ENCODE measurements around the gene PNKP. TPM values are rescaled to one million over a fixed set of nuclear protein-coding genes. Genes with fewer than 3 reads are reported as not detected.
A peak's percentile ranks its signal among the peaks of the same experiment; 100 is the strongest.

Gene PNKP
- total RNA-seq, 1 donor from 2014 or later = 46.3 TPM

DNA sequence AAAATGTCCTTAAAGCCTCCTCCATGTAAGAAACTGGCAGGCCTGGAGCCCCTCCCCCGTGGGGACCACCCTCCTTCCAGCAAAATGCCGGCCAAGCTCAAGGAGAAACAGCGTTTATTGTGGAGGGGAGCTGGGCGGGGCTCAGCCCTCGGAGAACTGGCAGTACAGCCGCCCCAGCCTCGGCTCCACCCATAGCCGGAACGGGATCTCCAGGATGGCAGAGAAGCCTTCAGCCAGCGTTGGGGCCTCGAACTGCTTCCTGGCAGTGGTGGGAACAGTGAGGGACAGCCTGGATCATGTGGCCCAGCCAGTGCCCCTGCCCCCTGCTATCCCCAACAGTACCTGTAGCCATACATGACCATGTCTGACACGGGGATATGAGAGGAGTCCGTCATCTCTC is 6.3 kb downstream of the PNKP start:
- no peak overlapping the region for H3K4me3 ChIP-seq
- intact Hi-C loops (cut with DNase I) = no loop called here
- no peaks in the 10 kb centered on the region for H3K27me3 ChIP-seq
- H3K4me1 ChIP-seq = peaks cover 9 to 10% of the 10 kb centered on the region in 2 donors
- peak overlapping the region in 1 of 2 donors; percentile 10 for H3K27ac ChIP-seq
- TF ChIP-seq, protein P1, sequence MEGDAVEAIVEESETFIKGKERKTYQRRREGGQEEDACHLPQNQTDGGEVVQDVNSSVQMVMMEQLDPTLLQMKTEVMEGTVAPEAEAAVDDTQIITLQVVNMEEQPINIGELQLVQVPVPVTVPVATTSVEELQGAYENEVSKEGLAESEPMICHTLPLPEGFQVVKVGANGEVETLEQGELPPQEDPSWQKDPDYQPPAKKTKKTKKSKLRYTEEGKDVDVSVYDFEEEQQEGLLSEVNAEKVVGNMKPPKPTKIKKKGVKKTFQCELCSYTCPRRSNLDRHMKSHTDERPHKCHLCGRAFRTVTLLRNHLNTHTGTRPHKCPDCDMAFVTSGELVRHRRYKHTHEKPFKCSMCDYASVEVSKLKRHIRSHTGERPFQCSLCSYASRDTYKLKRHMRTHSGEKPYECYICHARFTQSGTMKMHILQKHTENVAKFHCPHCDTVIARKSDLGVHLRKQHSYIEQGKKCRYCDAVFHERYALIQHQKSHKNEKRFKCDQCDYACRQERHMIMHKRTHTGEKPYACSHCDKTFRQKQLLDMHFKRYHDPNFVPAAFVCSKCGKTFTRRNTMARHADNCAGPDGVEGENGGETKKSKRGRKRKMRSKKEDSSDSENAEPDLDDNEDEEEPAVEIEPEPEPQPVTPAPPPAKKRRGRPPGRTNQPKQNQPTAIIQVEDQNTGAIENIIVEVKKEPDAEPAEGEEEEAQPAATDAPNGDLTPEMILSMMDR (IDR thresholded peaks at IDR 0.05) = no peak
- peaks cover 72 to 77% of the 10 kb centered on the region in 2 donors for H3K36me3 ChIP-seq
- H3K9me3 ChIP-seq = no peaks in the 10 kb centered on the region
- no peak for DNase-seq (ENCODE audit: low spot score in 2 of 2)

DNA sequence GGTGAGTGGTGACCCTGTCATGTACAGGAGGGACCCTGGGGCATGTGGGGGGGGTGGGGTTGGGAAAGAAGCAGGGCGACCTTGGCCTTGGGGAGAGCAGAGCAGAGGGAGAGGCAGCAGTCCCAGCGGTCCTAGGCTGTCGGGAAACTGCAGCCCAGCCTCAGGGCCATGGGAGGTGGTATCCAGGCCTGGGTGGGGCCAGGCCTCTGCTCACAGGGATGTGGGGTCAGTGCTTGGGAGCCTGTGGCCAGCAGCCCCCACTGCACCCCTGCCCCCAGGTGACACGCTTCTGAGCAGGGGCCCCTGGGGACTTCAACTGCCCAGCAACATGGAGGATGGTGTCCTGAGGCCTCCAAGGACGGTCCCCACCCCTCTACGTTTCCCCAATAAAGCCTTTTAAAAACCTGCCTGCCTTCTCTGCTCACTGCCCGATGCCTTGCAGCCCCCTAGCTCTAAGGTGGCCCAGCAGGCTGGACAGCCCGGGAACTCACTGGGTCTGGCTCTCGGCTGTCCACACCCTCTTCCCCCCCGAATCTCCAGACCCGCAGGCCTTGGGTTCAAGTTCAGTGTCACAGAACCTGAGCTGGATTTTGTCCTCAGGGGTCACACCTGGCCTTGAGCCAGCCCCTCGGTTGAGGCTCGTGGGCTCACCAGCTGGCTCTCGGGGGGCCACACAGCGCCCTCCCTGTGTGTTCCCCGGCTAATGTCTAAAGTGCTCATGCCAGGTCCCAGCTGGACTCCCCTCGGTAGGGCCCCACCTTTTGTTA is 6.9 kb downstream of the PNKP start:
- Histone ChIP-seq H3K36me3 (peaks cover 72 to 82% of the 10 kb centered on the region in 2 donors), H3K4me1 (peaks cover 3 to 4% of the 10 kb centered on the region in 2 donors), H3K9me3 (no peaks in the 10 kb centered on the region), H3K4me3 (no peak overlapping the region), H3K27ac (peak overlapping the region in 1 of 2 donors; percentile 10), H3K27me3 (no peaks in the 10 kb centered on the region)
- TF ChIP-seq, protein P1 (IDR thresholded peaks at IDR 0.05) = no peak
- intact Hi-C loops (cut with DNase I) = no loop called here
- no peak for DNase-seq (ENCODE audit: low spot score in 2 of 2)

DNA sequence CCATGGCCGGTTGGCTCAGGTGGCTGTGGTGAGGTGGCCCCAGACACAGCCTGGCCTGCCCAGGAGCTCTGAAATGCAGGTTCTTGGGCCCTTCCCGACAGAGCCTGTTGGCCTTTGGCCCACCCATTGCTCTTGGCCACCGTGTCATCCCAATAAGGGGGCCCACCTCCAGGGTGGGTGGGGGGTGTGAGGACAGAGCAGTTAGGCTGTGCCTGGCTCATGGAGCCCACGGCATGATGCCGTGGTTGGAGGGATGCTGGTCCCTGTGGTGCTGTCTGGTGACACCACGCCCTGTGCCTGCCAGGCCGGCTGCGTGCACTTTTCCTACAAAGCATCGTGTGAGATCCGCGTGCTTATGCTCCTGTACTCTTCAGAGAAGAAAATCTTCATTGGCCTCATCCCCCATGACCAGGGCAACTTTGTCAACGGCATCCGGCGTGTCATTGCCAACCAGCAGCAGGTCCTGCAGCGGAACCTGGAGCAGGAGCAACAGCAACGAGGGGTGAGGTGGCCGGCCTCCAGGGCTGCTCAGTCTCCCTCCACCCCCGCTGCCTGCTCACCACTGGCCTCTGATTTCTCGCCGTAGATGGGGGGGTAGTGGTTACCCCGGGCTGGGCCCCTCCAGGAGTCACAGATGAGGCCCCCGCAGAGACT is 7.6 kb downstream of the PNKP start:
- H3K4me1 ChIP-seq = no peaks in the 10 kb centered on the region

DNA sequence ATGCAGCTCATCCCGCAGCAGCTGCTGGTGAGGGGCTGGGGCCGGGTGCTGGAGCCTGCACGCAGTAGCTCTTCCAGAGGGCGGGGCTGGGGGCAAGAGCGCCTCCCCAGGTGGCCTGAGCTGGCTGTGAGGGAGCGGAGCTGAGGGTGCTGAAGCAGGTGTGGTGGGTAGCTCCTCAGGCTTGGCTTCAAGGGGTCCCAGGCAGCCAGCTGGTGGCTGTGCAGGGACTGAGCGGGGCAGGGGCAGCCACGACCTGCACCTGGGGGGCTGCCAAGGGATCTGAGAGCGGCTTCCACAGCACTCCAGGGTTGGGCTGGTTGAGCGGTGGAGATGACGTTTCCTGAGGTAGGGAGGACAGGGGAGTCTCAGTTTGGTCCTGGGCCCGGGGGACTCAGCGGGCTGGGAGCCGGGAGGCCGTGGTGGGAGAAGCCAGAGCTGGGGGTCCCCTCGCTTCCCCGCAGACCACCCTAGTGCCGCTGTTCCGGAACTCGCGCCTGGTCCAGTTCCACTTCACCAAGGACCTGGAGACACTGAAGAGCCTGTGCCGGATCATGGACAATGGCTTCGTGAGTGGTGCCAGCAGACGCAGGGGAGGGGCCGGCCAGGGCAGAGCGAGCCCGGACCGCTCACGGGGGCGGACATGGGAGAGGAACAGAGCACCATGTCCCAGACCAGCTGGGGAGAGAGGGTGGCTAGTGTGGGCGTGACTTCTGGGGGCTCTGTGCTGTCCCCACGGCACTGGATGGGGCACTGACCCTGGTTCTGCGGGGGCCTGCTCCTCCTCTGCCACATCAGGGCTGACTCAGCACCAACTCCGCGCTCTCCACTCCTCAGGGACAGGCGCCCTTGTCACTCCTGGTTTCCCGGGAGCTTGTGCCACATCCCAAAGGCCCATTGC is 9.0 kb downstream of the PNKP start:
- Histone ChIP-seq H3K36me3 (peaks cover 70 to 85% of the 10 kb centered on the region in 2 donors), H3K9me3 (no peaks in the 10 kb centered on the region), H3K4me3 (no peak overlapping the region), H3K27ac (peak overlapping the region in 1 of 2 donors; percentile 29), H3K27me3 (no peaks in the 10 kb centered on the region), H3K4me1 (no peaks in the 10 kb centered on the region)
- TF ChIP-seq, protein P1 (IDR thresholded peaks at IDR 0.05) = no peak
- DNase-seq (ENCODE audit: low spot score in 2 of 2) = no peak
- intact Hi-C loops (cut with DNase I) = loop anchor here (10.0 kb wide), 1 partner anchor 1224 kb away; the partner anchor contains the start of gene DBP

More for the DNA sequence above, 7.6 kb downstream of the PNKP start:
- peak overlapping the region in 1 of 2 donors; percentile 52 for H3K27ac ChIP-seq
- no peaks in the 10 kb centered on the region for H3K27me3 ChIP-seq
- TF ChIP-seq, protein P1 (IDR thresholded peaks at IDR 0.05) = no peak
- DNase-seq (ENCODE audit: low spot score in 2 of 2) = no peak
- H3K4me3 ChIP-seq = no peak overlapping the region
- peaks cover 74 to 89% of the 10 kb centered on the region in 2 donors for H3K36me3 ChIP-seq
- no peaks in the 10 kb centered on the region for H3K9me3 ChIP-seq
- intact Hi-C loops (cut with DNase I) = loop anchor here (10.0 kb wide), 1 partner anchor 1225 kb away; the partner anchor contains the start of gene DBP

DNA sequence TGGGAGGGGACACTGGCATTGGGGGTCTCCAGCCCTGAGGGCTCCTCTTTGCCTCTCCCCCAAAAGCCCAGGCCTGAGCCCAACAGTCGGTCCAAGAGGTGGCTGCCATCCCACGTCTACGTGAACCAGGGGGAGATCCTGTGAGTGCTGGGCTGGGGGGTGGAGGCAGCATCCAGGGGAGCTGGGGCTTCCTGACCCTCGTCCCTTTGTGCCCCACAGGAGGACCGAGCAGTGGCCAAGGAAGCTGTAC is 9.6 kb downstream of the PNKP start:
- no peak overlapping the region for H3K4me3 ChIP-seq
- no peak overlapping the region for H3K27ac ChIP-seq
- H3K9me3 ChIP-seq = no peaks in the 10 kb centered on the region
- DNase-seq (ENCODE audit: low spot score in 2 of 2) = no peak
- peaks cover 69 to 79% of the 10 kb centered on the region in 2 donors for H3K36me3 ChIP-seq
- peaks cover 0 to 1% of the 10 kb centered on the region in 2 donors for H3K4me1 ChIP-seq
- intact Hi-C loops (cut with DNase I) = loop anchor here (10.0 kb wide), 1 partner anchor 1223 kb away; the partner anchor contains the start of gene DBP
- TF ChIP-seq, protein P1 (IDR thresholded peaks at IDR 0.05) = no peak
- no peaks in the 10 kb centered on the region for H3K27me3 ChIP-seq

Measured in ascending aorta (tissue), 2 donors.